ENCODE measurements around the gene RAVER1.

RAVER1 gene

DNA sequence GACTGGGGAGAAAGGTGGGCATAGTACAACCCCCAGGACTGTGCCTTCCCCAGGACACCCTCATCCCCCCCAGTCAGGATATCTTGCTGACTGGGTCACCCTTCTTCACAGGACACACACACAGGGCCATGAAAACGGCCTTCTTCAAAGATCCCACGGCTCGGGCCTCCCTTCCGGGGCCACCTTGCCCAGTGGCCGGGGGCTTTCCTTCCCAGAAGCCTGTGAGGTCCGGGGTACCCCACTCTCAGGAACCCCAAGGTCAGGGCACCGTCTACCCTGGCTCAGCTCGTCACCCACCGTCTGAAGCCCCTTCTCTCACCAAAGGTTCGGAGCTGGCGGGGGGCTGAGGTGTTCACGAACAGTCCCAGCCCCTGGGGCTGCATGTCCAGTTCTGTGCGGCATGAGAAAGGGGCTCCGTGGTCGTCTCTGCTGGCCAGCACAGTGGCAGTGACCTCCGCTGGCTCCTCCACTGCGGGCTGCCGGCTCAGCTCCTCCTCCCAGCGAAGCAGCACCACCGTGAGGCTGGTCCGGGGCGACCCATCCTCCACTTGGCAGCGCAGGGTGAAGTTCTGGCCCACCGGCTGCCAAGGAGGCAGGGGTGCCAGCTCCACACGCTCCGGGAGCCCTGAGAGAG, 2.1 kb upstream of the RAVER1 start:
- H3K9ac ChIP-seq (ENCODE audit: low read depth, low read length, poor library complexity, severe bottlenecking), result no peak overlapping the region
- no peaks in the 10 kb centered on the region for H3K27me3 ChIP-seq (ENCODE audit: insufficient read depth, low read length, poor library complexity, severe bottlenecking)
- H3F3A ChIP-seq (ENCODE audit: low read depth), result 0 out of 2 replicates have a peak, but pooled peaks cover 7% of the 10 kb centered on the region
- TF ChIP-seq CTCF (conservative IDR thresholded peaks at IDR 0.05; ENCODE audit: low read length), result no peak
- no peak for TF ChIP-seq EZH2phosphoT487 (IDR thresholded peaks at IDR 0.05; ENCODE audit: borderline replicate concordance)
- H3K4me2 ChIP-seq (ENCODE audit: low read depth, low read length, poor library complexity, severe bottlenecking), result no peak overlapping the region
- H3K36me3 ChIP-seq (ENCODE audit: insufficient read depth, low read length), result peaks cover 3% of the 10 kb centered on the region
- peaks cover 35% of the 10 kb centered on the region for H3K4me1 ChIP-seq (ENCODE audit: insufficient read depth, low read length, poor library complexity, severe bottlenecking)
- peaks cover 27% of the 10 kb centered on the region for H4K20me1 ChIP-seq (ENCODE audit: insufficient read depth, low read length, poor library complexity, severe bottlenecking)
- H3K9me3 ChIP-seq (ENCODE audit: insufficient read depth, low read depth, low read length), result no peaks in the 10 kb centered on the region
- H3K4me3 ChIP-seq (ENCODE audit: low read length, poor library complexity, severe bottlenecking), result no peak overlapping the region
- H3K9me2 ChIP-seq (replicated peaks; ENCODE audit: low read depth, low read length), result no peaks in the 10 kb centered on the region
- peaks cover 64% of the 10 kb centered on the region for H3K79me2 ChIP-seq (ENCODE audit: insufficient read depth, low read length)
- H2AFZ ChIP-seq (ENCODE audit: low read length), result no peak overlapping the region

DNA sequence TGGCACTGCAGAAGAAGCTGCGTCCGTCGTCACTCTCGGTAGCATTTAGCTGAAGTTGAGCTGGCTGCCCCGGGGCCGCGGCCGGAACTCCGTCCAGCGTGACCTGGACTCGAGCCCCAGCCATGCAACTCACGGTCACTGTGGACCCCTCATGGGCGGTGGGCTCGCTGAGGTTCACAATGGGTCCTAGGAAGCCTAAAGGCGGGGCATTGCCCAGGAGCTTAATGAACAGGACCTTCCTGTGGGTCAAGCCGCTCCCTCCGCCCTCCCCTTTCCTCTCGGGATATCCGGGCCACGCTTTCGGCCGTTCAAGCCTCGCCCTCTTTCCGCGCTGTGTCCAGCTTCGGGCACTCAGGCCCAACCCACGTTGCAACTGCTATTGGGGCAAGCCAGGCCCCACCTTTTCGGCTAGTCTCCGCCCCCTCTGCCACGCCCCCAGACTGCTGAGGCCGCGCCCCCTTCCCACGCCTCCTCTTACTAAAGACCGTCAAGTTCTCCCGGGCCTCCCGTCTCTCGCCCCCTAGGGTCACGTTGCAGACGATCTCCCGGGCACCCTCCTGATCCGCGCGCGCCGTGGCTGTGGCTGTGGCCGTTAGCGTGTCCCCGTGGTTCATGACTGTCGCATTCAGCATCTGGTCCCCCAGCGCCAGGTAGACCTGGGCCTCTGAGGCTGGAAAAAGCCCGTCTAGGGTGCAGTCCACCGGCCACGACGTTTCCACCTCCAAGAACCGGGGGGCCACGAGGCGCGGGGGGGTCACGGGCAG, 1.4 kb upstream of the RAVER1 start:
- Histone ChIP-seq H3K4me3 (ENCODE audit: low read length, poor library complexity, severe bottlenecking) (peak overlapping the region; percentile 87), H3K9me2 (replicated peaks; ENCODE audit: low read depth, low read length) (no peaks in the 10 kb centered on the region), H3K79me2 (ENCODE audit: insufficient read depth, low read length) (peaks cover 71% of the 10 kb centered on the region), H2AFZ (ENCODE audit: low read length) (no peak overlapping the region), H4K20me1 (ENCODE audit: insufficient read depth, low read length, poor library complexity, severe bottlenecking) (peaks cover 34% of the 10 kb centered on the region), H3K4me1 (ENCODE audit: insufficient read depth, low read length, poor library complexity, severe bottlenecking) (peaks cover 35% of the 10 kb centered on the region), H3K9ac (ENCODE audit: low read depth, low read length, poor library complexity, severe bottlenecking) (no peak overlapping the region), H3K36me3 (ENCODE audit: insufficient read depth, low read length) (peaks cover 10% of the 10 kb centered on the region), H3K4me2 (ENCODE audit: low read depth, low read length, poor library complexity, severe bottlenecking) (peak overlapping the region; percentile 89), H3K27me3 (ENCODE audit: insufficient read depth, low read length, poor library complexity, severe bottlenecking) (no peaks in the 10 kb centered on the region), H3K9me3 (ENCODE audit: insufficient read depth, low read depth, low read length) (no peaks in the 10 kb centered on the region), H3F3A (ENCODE audit: low read depth) (0 out of 2 replicates have a peak, but pooled peaks cover 7% of the 10 kb centered on the region)
- TF ChIP-seq EZH2phosphoT487 (IDR thresholded peaks at IDR 0.05; ENCODE audit: borderline replicate concordance) (no peak), CTCF (conservative IDR thresholded peaks at IDR 0.05; ENCODE audit: low read length) (no peak)

GRCh38 chr19:10333758-10334587, 644 bp upstream of the RAVER1 start:
- H4K20me1 ChIP-seq (ENCODE audit: insufficient read depth, low read length, poor library complexity, severe bottlenecking), result peaks cover 42% of the 10 kb centered on the region
- H3K9ac ChIP-seq (ENCODE audit: low read depth, low read length, poor library complexity, severe bottlenecking), result peak overlapping the region; percentile 81
- 0 out of 2 replicates have a peak, but pooled peaks cover 7% of the 10 kb centered on the region for H3F3A ChIP-seq (ENCODE audit: low read depth)
- H3K4me3 ChIP-seq (ENCODE audit: low read length, poor library complexity, severe bottlenecking), result peak overlapping the region; percentile 87
- no peaks in the 10 kb centered on the region for H3K27me3 ChIP-seq (ENCODE audit: insufficient read depth, low read length, poor library complexity, severe bottlenecking)
- peaks cover 18% of the 10 kb centered on the region for H3K36me3 ChIP-seq (ENCODE audit: insufficient read depth, low read length)
- H3K4me2 ChIP-seq (ENCODE audit: low read depth, low read length, poor library complexity, severe bottlenecking), result peak overlapping the region; percentile 89
- H3K79me2 ChIP-seq (ENCODE audit: insufficient read depth, low read length), result peaks cover 74% of the 10 kb centered on the region
- H3K4me1 ChIP-seq (ENCODE audit: insufficient read depth, low read length, poor library complexity, severe bottlenecking), result peaks cover 30% of the 10 kb centered on the region
- no peaks in the 10 kb centered on the region for H3K9me2 ChIP-seq (replicated peaks; ENCODE audit: low read depth, low read length)
- no peak overlapping the region for H2AFZ ChIP-seq (ENCODE audit: low read length)
- TF ChIP-seq CTCF (conservative IDR thresholded peaks at IDR 0.05; ENCODE audit: low read length), result no peak
- TF ChIP-seq EZH2phosphoT487 (IDR thresholded peaks at IDR 0.05; ENCODE audit: borderline replicate concordance), result no peak
- no peaks in the 10 kb centered on the region for H3K9me3 ChIP-seq (ENCODE audit: insufficient read depth, low read depth, low read length)

Measured in Loucy (cell line).